Neural cell (in vitro differentiated cells): ENCODE data around the gene TMBIM1. TPM values are rescaled to one million over a fixed set of nuclear protein-coding genes. Genes with fewer than 3 reads are reported as not detected.

Experiments used
- H2AFZ ChIP-seq: fragments of 200-600, 300-800 bp; sonication (generic), shearing (Covaris generic); 2 replicates; pipeline ENCODE4 v1.6.0; 2014; ENCODE audit warnings: low read depth, mild to moderate bottlenecking, antibody characterized with exemption, low read length, moderate library complexity
- H3F3A ChIP-seq: fragments of 200-600 bp; shearing (Covaris generic); 2 replicates; pipeline ENCODE4 v1.6.1; 2016; ENCODE audit warnings: mild to moderate bottlenecking, moderate library complexity, mixed read lengths, antibody characterized with exemption, low read length; ENCODE audit not compliant: insufficient read depth, poor library complexity, severe bottlenecking
- H3K27ac ChIP-seq: fragments of 200-600, 300-800 bp; sonication (generic), shearing (Covaris generic); 2 replicates; pipeline ENCODE4 v1.5.1; 2014; ENCODE audit warnings: mild to moderate bottlenecking, low read length, moderate library complexity
- H3K27me3 ChIP-seq: fragments of 300-800, 200-600 bp; sonication (generic), shearing (Covaris generic); 2 replicates; pipeline ENCODE4 v1.6.0; 2014; ENCODE audit warnings: mild to moderate bottlenecking, low read depth, low read length, moderate library complexity; ENCODE audit not compliant: insufficient read depth
- H3K36me3 ChIP-seq: fragments of 300-800, 200-600 bp; sonication (generic), shearing (Covaris generic); 2 replicates; pipeline ENCODE4 v1.5.1; 2014; ENCODE audit warnings: mild to moderate bottlenecking, antibody characterized with exemption, low read length, moderate library complexity; ENCODE audit not compliant: insufficient read depth
- H3K4me2 ChIP-seq: fragments of 300-800, 200-600 bp; sonication (generic), shearing (Covaris generic); 2 replicates; pipeline ENCODE4 v1.6.0; 2014; ENCODE audit warnings: mild to moderate bottlenecking, low read length
- H3K4me3 ChIP-seq: fragments of 300-800, 200-600 bp; sonication (generic), shearing (Covaris generic); 2 replicates; pipeline ENCODE4 v1.5.1; 2014; ENCODE audit warnings: mild to moderate bottlenecking, low read length, moderate library complexity
- H3K79me2 ChIP-seq: fragments of 200-600 bp; shearing (Covaris generic); replicated peaks from 2 replicates; pipeline ENCODE4 v1.6.0; 2014; ENCODE audit warnings: mild to moderate bottlenecking, low read length, moderate library complexity; ENCODE audit not compliant: insufficient read depth
- H3K9ac ChIP-seq: fragments of 300-800, 200-600 bp; sonication (generic), shearing (Covaris generic); 2 replicates; pipeline ENCODE4 v1.6.1; 2016; ENCODE audit warnings: mild to moderate bottlenecking, low read length, mixed read lengths
- H3K9me2 ChIP-seq: fragments of 200-600 bp; shearing (Covaris generic); 2 replicates; pipeline ENCODE4 v1.6.1; 2016; ENCODE audit warnings: mild to moderate bottlenecking, low read length, mixed read lengths; ENCODE audit not compliant: insufficient read depth
- H3K9me3 ChIP-seq: fragments of 200-600, 300-800 bp; sonication (generic), shearing (Covaris generic); 2 replicates; pipeline ENCODE4 v1.6.1; 2016; ENCODE audit warnings: mild to moderate bottlenecking, mixed run types, low read length, moderate library complexity, mixed read lengths
- H4K20me1 ChIP-seq: fragments of 200-600 bp; shearing (Covaris generic); 2 replicates; pipeline ENCODE4 v1.6.1; 2016; ENCODE audit warnings: mild to moderate bottlenecking, mixed run types; ENCODE audit not compliant: insufficient read depth
- EP300 ChIP-seq: fragments of 450-650 bp; conservative IDR thresholded peaks from 2 replicates; pipeline ENCODE4 v1.6.1; 2014; ENCODE audit warnings: antibody characterized with exemption, mild to moderate bottlenecking, moderate library complexity; ENCODE audit not compliant: poor library complexity, severe bottlenecking
- EZH2 ChIP-seq: fragments of 200-600, 300-800 bp; shearing (Covaris generic), sonication (generic); IDR thresholded peaks from 2 replicates; pipeline ENCODE4 v1.6.1; 2014; ENCODE audit warnings: antibody characterized with exemption, low read length, borderline replicate concordance, mild to moderate bottlenecking; ENCODE audit not compliant: insufficient read depth, poor library complexity, severe bottlenecking
- MXI1 ChIP-seq: fragments of 450-650 bp; conservative IDR thresholded peaks from 2 replicates; pipeline ENCODE4 v1.6.1; 2014; ENCODE audit warnings: antibody characterized with exemption, mild to moderate bottlenecking; ENCODE audit not compliant: poor library complexity, severe bottlenecking
- POLR2AphosphoS5 ChIP-seq: IDR thresholded peaks from 2 replicates; pipeline ENCODE4 v1.6.1; 2012
- RAD21 ChIP-seq: fragments of 450-650 bp; conservative IDR thresholded peaks from 2 replicates; pipeline ENCODE4 v1.6.1; 2014; ENCODE audit warnings: antibody characterized with exemption, mild to moderate bottlenecking, moderate library complexity
- SMC3 ChIP-seq: fragments of 450-650 bp; conservative IDR thresholded peaks from 2 replicates; pipeline ENCODE4 v1.6.1; 2014; ENCODE audit warnings: antibody characterized with exemption, mild to moderate bottlenecking, moderate library complexity; ENCODE audit not compliant: poor library complexity
- TAF1 ChIP-seq: IDR thresholded peaks from 2 replicates; pipeline ENCODE4 v1.6.1; 2012; ENCODE audit warnings: low read depth
- polyA plus RNA-seq: library from polyadenylated mRNA; depleted of rRNA; stranded (reverse); fragments of >200 nt; gene quantifications from 2 replicates; pipeline ENCODE4 v1.2.3, GENCODE V29; 2014
- TF ChIP-seq, protein P1 (sequence below): fragments of 450-650 bp; IDR thresholded peaks from 2 replicates; pipeline ENCODE4 v1.5.1; 2014; ENCODE audit warnings: antibody characterized with exemption, mild to moderate bottlenecking, moderate library complexity; ENCODE audit not compliant: poor library complexity, severe bottlenecking
- TF ChIP-seq, protein P2 (sequence below): IDR thresholded peaks from 2 replicates; pipeline ENCODE4 v1.6.1; 2012; ENCODE audit warnings: borderline replicate concordance

The TMBIM1 gene
- polyA plus RNA-seq, 1 donor from 2014 or later = not detected

DNA sequence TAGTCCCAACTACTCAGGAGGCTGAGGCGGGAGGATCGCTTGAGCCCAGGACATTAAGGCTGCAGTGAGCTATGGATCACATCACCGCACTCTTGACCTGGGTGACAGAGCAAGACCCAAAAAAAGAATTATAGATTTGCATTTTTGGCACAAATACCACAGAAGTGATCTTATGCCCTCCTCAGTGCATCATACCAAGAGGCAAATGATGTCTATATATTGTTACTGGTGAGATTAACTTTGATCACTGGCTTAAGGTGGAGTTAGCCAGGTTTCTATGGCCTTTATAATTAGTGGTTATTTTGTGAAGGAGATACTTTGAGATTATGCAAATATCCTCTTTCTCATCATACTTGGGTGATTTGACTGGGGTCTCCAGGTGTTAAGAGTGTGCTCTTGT is 42.2 kb upstream of the TMBIM1 start (continued):
- TF ChIP-seq TAF1 = no peak
- no peak for TF ChIP-seq EZH2

DNA sequence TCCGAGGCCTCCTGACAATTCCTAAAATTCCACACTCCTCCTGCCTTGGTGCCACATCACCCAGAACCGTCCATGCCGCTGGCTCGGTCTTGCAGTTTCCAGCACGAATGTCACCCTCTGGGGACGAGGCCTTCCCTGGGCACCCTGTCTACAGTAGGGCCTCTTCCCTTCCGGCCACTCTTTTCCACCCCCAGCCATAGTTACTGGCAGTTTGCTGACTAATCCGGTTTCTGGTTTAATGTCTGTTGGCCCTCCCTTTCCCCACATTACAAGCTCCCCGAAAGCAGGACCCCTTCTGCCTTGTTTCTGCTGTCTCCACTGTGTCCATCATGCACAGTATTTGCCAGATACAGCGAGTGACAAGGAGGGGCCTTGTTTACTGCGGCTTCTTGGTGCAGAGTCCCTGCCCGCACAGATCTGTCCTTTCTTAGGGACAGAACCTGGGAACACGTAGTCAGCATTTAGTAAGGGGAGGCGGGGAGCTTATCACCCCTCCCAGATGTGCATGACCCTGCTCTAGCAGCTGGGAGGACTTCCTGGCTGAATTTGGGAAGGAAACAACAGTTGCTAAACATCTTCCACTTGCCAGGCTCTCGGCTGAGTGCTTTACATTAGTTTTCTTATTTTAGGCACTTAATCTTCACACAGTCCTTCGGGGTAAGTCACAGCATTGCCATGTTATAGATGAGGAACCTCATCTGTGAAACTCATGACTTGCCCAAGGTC is 40.8 kb upstream of the TMBIM1 start:
- TF ChIP-seq RAD21 (no peak), EP300 (no peak), TAF1 (no peak), MXI1 (no peak), EZH2 (no peak), SMC3 (no peak), POLR2AphosphoS5 (no peak)
- TF ChIP-seq, protein P1, sequence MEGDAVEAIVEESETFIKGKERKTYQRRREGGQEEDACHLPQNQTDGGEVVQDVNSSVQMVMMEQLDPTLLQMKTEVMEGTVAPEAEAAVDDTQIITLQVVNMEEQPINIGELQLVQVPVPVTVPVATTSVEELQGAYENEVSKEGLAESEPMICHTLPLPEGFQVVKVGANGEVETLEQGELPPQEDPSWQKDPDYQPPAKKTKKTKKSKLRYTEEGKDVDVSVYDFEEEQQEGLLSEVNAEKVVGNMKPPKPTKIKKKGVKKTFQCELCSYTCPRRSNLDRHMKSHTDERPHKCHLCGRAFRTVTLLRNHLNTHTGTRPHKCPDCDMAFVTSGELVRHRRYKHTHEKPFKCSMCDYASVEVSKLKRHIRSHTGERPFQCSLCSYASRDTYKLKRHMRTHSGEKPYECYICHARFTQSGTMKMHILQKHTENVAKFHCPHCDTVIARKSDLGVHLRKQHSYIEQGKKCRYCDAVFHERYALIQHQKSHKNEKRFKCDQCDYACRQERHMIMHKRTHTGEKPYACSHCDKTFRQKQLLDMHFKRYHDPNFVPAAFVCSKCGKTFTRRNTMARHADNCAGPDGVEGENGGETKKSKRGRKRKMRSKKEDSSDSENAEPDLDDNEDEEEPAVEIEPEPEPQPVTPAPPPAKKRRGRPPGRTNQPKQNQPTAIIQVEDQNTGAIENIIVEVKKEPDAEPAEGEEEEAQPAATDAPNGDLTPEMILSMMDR = no peak
- Histone ChIP-seq H3K27ac (no peak overlapping the region), H3K9me2 (no peaks in the 10 kb centered on the region), H3K36me3 (no peaks in the 10 kb centered on the region), H3K4me3 (no peak overlapping the region), H3K4me2 (no peak overlapping the region), H3K27me3 (no peaks in the 10 kb centered on the region), H4K20me1 (no peaks in the 10 kb centered on the region), H3K9me3 (no peaks in the 10 kb centered on the region), H3F3A (no peaks in the 10 kb centered on the region), H3K79me2 (no peaks in the 10 kb centered on the region), H3K9ac (no peak overlapping the region), H2AFZ (no peak overlapping the region)

DNA sequence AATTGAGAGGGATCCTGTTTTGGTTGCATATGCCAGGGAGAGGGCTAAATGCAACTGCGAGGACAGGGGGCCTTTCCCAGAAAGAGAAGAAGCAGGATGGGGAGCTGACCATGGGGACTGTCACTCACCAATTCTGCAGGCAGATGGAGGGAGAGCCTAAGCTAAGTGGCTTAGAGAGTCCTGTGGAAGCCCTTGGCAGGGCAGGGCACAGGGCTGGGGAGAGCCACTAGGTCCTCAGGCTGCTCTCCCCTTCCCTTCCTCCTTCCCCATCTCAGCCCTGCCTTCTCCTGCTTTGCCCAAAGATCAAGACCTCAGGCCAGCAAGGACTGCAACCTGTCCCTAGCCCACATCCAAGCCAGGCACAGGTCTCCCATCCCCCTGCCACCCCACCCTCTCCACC is 40.0 kb upstream of the TMBIM1 start:
- H3K36me3 ChIP-seq = no peaks in the 10 kb centered on the region
- no peaks in the 10 kb centered on the region for H3K9me2 ChIP-seq
- H3K79me2 ChIP-seq = no peaks in the 10 kb centered on the region
- no peak overlapping the region for H3K4me2 ChIP-seq
- TF ChIP-seq EP300 = no peak
- no peak for TF ChIP-seq POLR2AphosphoS5
- no peak overlapping the region for H2AFZ ChIP-seq
- no peak overlapping the region for H3K4me3 ChIP-seq
- no peaks in the 10 kb centered on the region for H3K9me3 ChIP-seq
- no peak overlapping the region for H3K9ac ChIP-seq
- no peaks in the 10 kb centered on the region for H4K20me1 ChIP-seq
- H3K27ac ChIP-seq = no peak overlapping the region
- no peaks in the 10 kb centered on the region for H3K27me3 ChIP-seq
- H3F3A ChIP-seq = no peaks in the 10 kb centered on the region

DNA sequence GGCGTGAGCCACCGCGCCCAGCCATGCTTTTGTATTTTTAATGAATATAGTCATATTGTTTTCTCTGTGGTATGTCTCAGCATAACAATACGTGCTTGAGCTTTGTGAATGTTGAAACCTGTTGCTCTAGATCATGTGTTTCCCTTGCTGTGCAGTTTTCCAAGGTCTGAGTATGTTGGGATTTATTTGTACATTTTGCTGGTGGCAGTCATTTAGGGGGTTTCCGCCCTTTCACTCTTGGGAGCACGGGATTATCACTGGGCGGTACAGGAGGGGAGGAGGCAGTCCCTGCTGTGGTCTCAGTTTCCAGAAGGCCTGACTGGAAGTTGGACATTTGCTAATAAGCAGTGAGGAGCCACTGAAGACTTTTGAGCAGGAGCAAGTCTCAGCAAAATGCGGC is 39.4 kb upstream of the TMBIM1 start:
- no peak overlapping the region for H2AFZ ChIP-seq
- H3F3A ChIP-seq = no peaks in the 10 kb centered on the region
- TF ChIP-seq MXI1 (no peak), RAD21 (no peak), POLR2AphosphoS5 (no peak), EZH2 (no peak), SMC3 (no peak), EP300 (no peak), TAF1 (no peak)
- TF ChIP-seq, protein P1 = no peak
- TF ChIP-seq, protein P2, sequence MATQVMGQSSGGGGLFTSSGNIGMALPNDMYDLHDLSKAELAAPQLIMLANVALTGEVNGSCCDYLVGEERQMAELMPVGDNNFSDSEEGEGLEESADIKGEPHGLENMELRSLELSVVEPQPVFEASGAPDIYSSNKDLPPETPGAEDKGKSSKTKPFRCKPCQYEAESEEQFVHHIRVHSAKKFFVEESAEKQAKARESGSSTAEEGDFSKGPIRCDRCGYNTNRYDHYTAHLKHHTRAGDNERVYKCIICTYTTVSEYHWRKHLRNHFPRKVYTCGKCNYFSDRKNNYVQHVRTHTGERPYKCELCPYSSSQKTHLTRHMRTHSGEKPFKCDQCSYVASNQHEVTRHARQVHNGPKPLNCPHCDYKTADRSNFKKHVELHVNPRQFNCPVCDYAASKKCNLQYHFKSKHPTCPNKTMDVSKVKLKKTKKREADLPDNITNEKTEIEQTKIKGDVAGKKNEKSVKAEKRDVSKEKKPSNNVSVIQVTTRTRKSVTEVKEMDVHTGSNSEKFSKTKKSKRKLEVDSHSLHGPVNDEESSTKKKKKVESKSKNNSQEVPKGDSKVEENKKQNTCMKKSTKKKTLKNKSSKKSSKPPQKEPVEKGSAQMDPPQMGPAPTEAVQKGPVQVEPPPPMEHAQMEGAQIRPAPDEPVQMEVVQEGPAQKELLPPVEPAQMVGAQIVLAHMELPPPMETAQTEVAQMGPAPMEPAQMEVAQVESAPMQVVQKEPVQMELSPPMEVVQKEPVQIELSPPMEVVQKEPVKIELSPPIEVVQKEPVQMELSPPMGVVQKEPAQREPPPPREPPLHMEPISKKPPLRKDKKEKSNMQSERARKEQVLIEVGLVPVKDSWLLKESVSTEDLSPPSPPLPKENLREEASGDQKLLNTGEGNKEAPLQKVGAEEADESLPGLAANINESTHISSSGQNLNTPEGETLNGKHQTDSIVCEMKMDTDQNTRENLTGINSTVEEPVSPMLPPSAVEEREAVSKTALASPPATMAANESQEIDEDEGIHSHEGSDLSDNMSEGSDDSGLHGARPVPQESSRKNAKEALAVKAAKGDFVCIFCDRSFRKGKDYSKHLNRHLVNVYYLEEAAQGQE = no peak
- no peaks in the 10 kb centered on the region for H3K79me2 ChIP-seq
- H3K36me3 ChIP-seq = no peaks in the 10 kb centered on the region
- H3K9me3 ChIP-seq = no peaks in the 10 kb centered on the region
- H3K27ac ChIP-seq = no peak overlapping the region
- H3K9me2 ChIP-seq = no peaks in the 10 kb centered on the region
- no peak overlapping the region for H3K9ac ChIP-seq
- no peak overlapping the region for H3K4me2 ChIP-seq
- no peaks in the 10 kb centered on the region for H3K27me3 ChIP-seq
- no peak overlapping the region for H3K4me3 ChIP-seq
- H4K20me1 ChIP-seq = no peaks in the 10 kb centered on the region
